ENCODE measurements around the gene NR3C2.

Gene NR3C2

DNA sequence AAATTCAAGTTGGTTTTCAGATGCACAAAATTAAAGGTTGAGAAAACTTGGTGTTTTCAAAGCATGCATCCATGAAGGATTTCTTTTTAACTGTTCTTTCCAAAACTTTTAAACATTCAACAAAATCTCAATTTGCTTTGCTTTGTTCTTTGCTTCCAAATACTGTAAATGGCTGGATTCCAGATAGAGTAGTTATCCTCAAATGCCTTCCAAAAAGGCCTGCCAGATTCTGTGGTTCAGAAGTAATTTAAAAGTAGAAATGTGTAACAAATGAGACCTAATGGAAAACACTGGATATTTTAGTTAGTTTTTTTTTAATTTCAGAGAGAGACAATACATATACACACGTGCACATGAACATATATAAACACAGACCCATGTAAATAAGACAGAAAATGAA is 97.3 kb downstream of the NR3C2 start:
- H3K4me3 ChIP-seq (ENCODE audit: low read depth, low read length): no peak overlapping the region
- DNase-seq (ENCODE audit: low read depth): no peak
- TF ChIP-seq, protein P1, sequence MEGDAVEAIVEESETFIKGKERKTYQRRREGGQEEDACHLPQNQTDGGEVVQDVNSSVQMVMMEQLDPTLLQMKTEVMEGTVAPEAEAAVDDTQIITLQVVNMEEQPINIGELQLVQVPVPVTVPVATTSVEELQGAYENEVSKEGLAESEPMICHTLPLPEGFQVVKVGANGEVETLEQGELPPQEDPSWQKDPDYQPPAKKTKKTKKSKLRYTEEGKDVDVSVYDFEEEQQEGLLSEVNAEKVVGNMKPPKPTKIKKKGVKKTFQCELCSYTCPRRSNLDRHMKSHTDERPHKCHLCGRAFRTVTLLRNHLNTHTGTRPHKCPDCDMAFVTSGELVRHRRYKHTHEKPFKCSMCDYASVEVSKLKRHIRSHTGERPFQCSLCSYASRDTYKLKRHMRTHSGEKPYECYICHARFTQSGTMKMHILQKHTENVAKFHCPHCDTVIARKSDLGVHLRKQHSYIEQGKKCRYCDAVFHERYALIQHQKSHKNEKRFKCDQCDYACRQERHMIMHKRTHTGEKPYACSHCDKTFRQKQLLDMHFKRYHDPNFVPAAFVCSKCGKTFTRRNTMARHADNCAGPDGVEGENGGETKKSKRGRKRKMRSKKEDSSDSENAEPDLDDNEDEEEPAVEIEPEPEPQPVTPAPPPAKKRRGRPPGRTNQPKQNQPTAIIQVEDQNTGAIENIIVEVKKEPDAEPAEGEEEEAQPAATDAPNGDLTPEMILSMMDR (conservative IDR thresholded peaks at IDR 0.05; ENCODE audit: low read depth, low read length): no peak

DNA sequence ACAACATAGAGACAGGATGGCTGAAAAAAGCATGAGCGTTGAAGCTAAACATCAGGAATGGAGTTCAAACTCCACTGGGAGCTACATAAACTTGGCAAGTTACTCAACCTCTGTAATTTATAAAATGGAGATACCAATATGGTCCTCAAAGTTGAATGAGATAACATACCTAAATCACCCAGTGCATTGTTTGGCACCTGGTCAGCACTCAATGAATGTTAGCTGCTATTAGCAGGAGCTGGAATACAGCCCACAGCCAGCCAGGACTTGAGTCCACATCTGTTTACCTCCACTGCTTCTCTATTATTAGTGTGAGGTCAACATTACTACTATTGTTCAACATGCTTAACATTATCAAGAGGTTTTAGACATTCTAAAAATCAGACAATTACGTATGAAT is 97.9 kb downstream of the NR3C2 start:
- TF ChIP-seq, protein P1 (conservative IDR thresholded peaks at IDR 0.05; ENCODE audit: low read depth, low read length): no peak
- DNase-seq (ENCODE audit: low read depth): no peak
- no peak overlapping the region for H3K4me3 ChIP-seq (ENCODE audit: low read depth, low read length)

DNA sequence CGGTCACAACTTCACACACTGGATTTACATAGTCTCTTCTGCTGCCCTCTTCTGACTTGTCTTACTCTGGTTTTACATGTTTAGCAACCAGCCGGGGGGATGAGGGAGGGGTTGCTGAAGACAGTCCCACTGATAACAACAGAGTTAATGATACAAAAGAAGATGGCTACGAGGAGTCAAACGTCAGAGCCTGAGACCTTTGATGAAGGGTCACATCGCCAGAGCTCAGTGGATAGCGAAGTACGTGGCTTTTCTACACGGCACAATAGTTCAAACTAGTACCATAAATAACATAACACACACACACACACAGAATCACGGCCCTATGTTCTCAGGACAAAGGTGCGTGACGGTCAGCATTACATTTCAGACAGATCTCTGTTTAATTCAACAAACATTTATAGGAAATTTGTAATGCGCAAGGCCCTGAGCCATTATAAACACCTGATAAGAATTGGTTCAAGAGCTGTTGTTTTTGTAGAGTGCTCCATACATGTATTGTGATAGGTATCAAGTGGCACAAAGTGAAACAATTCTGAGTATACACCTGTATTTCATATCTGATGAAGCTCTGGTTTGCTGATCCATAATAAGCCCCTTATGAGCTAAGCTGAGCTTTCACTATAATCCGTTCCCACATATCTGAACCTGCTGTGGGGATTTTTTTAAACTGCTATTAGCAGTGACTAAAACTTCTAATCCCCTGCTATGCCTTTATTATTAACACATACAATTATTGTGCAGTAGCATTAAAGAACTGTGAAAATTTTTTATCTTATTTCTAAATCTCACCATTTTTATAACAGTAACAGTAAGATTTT is 100.0 kb downstream of the NR3C2 start:
- peak; percentile 2 for DNase-seq (ENCODE audit: low read depth)
- H3K4me3 ChIP-seq (ENCODE audit: low read depth, low read length): no peak overlapping the region
- TF ChIP-seq, protein P1 (conservative IDR thresholded peaks at IDR 0.05; ENCODE audit: low read depth, low read length): no peak

DNA sequence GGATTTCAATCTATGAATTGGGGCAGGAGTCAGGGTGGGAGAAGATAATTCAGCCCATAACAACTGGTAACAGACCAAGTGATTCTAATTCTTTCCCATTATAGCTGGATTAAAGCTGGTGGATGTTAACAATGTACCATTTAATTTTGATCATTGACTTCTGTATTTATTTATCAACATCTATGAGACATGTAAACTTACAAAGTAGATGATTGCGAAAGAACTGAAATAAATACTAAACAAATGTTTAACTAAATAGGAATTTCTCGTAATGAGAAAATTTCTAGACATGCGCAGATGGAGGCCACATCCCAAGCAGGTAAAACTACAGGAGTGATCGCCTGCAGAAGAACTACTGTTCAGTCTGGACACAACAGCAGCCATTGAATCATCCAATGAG is 107.1 kb downstream of the NR3C2 start:
- TF ChIP-seq, protein P1 (conservative IDR thresholded peaks at IDR 0.05; ENCODE audit: low read depth, low read length): no peak
- DNase-seq (ENCODE audit: low read depth): no peak
- H3K4me3 ChIP-seq (ENCODE audit: low read depth, low read length): no peak overlapping the region

DNA sequence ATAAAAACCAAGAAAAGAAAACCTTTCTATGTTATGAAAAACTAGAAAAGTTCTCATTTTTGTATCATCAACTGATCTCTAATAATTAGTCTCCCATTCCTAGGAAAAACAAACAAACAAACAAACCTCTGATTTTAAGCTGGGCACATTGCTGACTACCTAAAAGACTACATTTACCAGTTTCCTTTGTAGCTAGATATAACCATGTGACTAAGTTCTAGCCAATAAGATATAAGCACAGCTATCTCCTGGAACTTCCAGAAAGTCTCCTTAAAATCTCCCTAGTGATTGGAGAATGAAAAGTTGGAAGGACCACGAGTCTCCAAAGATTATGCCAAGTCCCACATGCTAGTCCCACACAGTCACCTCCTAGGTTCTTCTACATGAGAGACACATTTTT is 108.9 kb downstream of the NR3C2 start:
- H3K4me3 ChIP-seq (ENCODE audit: low read depth, low read length): no peak overlapping the region
- TF ChIP-seq, protein P1 (conservative IDR thresholded peaks at IDR 0.05; ENCODE audit: low read depth, low read length): no peak
- DNase-seq (ENCODE audit: low read depth): no peak

DNA sequence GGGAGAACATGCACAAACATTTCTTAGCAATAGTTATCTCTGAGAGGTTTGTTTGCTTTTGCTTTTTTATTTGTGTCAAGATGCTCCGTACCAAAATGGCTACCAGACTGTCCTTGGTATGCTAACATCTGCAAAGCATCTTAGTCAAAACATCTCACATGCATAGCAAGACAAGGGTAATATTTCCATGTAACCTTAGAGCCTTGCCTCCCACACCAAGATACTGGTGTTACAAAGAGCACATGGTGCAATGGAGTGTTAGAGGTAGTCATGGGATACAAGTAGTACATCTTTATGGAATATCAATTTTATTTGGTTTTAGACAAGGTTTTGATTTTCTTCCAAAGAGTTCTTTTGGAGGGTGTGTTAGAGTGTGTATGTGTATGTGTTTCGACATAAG is 109.7 kb downstream of the NR3C2 start:
- TF ChIP-seq, protein P1 (conservative IDR thresholded peaks at IDR 0.05; ENCODE audit: low read depth, low read length): no peak

DNA sequence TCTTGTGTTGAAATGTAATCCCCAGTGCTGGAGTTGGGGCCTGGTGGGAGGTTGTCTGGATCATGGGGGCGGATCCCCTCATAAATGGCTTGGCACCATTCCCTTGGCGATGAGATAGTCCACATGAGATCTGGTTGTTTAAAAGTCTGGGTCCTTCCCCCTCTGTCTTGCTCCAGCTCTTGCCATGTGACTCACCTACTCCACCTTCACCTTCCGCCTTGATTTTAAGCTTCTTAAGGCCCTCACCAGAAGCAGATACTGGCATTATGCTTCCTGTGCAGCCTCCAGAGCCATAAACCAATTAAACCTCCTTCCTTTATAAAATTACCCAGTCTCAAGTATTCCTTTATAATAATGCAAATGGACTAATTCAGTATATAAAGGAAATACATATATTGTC is 111.5 kb downstream of the NR3C2 start:
- no peak for DNase-seq (ENCODE audit: low read depth)
- TF ChIP-seq, protein P1 (conservative IDR thresholded peaks at IDR 0.05; ENCODE audit: low read depth, low read length): no peak
- H3K4me3 ChIP-seq (ENCODE audit: low read depth, low read length): no peak overlapping the region

More for the DNA sequence above, 109.7 kb downstream of the NR3C2 start:
- no peak overlapping the region for H3K4me3 ChIP-seq (ENCODE audit: low read depth, low read length)
- no peak for DNase-seq (ENCODE audit: low read depth)
